MV-4-11 (cell line): ENCODE measurements around the gene CGB3.
"Not testable (repeated sequence)": the region's sequence is repeated elsewhere in the genome, so short reads cannot be mapped to it uniquely, and the experiment has no call there.

Source experiments
- DNase-seq: peaks from one replicate; lab custom pipeline; 2025; lab: John Stamatoyannopoulos, UW

CGB3 gene

DNA sequence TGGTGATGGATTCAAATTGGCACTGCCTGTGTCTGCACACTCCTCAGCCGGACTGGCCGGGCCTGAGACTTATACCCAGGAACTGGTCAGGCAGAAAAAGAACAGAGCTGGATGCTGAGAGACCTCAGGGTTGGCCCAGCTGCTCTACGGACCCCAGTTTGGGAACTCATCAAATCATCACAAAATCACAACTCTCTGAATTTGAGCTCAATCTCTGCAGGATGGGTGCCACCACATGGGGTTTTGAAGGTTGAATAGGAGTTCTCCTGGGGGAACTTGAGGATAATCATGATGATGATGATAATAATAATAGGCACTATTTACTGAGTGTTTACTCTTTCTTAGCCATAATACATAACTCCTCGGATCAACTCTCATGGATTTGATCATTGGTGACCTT is 18.5 kb upstream of the CGB3 start:
- not testable (repeated sequence) for DNase-seq

DNA sequence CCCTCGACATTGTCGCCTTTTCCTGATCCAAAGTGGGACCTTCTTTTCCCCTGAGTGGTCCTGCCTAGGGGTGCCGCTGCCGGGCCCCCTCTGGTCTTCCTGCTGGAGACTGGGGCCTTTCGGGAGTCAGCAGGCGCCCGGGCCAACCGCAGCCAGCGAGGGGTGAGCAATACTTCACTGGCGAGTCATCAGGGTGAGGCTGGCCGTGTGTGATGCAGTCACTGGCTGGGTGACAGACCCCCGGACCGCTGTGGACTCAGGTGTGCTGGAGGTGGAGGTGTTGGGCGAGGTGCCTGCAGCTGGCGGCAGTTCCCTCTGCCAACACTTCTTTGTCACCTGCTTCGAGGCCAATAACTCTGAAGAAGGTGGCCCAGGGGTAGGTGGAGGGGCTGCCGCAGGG is 18.0 kb upstream of the CGB3 start:
- DNase-seq, result no peak

DNA sequence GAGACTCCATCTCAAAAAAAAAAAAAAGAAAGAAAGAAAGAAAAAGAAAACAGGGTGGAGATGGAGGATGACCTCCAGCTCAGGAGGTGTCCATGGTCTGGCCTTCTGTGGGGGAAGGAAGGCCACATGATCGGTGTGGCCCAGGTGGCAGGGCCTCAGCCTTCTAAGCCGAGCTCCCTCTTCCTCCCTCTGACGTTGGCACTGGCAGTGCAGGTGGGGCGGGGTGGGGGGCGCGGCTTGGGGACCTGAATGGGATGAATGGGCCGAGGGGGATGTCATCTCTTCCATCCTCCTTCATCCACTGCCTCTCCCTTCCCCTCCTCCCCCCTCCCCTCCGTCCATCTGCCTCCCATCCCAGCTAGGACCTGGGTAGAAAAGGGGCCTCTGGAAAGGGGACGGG is 15.6 kb upstream of the CGB3 start:
- DNase-seq, result not testable (repeated sequence)

DNA sequence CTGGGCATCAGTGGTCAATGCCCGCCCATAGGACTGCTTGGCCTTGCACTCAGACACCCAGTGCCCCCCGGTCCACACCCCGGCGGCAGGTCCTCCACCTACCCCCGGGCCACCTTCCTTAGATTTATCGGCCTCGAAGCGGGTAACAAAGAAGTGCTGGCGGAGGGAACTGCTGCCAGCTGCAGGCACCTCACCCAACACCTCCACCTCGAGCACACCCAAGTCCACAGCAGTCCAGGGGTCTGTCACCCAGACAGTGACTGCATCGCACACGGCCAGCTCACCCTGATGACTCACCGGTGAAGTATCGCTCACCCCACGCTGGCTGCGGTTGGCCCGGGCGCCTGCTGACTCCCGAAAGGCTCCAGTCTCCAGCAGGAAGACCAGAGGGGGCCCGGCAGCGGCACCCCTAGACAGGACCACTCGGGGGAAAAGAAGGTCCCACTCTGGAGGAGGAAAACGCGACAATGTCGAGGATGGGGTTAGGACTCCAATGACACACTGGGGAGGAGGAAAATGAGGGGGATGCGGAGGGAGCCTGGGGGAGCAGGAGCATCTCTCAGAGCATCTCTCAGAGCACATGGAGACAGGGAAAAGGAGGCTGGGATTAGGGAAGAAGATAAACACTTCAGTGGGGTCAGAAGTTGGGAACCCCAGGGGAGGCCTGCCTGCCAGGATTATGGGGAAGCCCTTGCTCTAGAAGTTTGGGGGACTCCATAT is 14.6 kb upstream of the CGB3 start:
- DNase-seq, result not testable (repeated sequence)

DNA sequence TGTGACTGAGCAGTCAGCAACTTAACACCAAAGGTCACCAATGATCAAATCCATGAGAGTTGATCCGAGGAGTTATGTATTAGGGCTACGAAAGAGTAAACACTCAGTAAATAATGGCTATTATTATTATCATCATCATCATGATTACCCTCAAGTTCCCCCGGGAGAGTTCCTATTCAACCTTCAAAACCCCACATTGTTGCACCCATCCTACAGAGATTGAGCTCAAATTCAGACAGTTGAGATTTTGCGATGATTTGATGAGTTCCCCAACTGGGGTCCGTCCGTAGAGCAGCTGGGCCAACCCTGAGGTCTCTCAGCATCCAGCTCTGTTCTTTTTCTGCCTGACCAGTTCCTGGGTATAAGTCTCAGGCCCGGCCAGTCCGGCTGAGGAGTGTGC is 14.0 kb upstream of the CGB3 start:
- not testable (repeated sequence) for DNase-seq

DNA sequence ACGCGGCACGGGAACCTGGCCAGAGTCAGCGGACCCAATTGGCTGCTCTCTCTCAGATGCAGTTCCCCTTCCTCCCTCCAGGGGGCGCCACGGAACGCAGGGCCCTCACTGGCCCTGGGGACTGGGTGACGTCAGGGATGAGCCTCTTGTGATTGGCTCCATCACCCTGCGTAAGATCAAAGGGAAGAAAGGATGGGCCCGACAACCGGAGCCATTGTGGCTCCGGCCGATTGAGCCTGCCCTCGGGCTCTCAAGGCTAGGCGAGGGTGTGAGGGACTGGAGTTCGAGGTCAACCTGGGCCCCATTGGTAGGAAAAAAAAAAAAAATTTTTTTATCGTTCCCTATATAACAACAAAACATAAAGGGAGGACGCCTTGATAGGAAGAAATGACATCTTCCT is 12.7 kb upstream of the CGB3 start, which contains the start of gene CGB1:
Gene CGB1 (minus strand): TSS at position 81 of the 400 bp plus-strand sequence. CDS start 184 bp downstream, outside the sequence.
- peak; percentile 41 for DNase-seq

DNA sequence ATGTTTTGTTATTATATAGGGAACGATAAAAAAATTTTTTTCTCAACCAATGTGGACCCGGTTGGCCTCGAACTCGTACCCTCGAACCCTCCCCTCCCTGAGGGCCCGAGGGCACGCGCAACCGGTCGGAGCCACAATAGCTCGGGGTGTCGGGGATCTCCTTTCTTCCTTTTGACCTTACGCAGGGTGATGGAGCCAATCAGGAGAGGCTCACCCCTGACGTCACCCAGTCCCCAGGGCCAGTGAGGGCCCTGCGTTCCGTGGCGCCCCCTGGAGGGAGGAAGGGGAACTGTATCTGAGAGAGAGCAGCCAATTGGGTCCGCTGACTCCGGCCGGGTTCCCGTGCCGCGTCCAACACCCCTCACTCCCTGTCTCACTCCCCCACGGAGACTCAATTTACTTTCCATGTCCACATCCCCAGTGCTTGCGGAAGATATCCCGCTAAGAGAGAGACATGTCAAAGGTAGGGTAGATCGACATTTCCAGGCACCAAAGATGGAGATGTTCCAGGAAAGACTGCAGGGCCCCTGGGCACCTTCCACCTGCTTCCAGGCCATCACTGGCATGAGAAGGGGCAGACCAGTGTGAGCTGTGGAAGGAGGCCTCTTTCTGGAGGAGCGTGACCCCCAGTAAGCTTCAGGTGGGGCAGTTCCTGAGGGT is 7.6 kb upstream of the CGB3 start, which contains the start of gene CGB2:
Gene CGB2 (plus strand): TSS at position 249 of the 660 bp plus-strand sequence. CDS start 206 bp downstream, at position 455.
- DNase-seq, result peak; percentile 26

DNA sequence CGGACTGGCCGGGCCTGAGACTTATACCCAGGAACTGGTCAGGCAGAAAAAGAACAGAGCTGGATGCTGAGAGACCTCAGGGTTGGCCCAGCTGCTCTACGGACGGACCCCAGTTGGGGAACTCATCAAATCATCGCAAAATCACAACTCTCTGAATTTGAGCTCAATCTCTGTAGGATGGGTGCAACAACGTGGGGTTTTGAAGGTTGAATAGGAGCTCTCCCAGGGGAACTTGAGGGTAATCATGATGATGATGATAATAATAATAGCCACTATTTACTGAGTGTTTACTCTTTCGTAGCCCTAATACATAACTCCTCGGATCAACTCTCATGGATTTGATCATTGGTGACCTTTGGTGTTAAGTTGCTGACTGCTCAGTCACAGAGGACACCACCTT is 6.2 kb upstream of the CGB3 start:
- not testable (repeated sequence) for DNase-seq

DNA sequence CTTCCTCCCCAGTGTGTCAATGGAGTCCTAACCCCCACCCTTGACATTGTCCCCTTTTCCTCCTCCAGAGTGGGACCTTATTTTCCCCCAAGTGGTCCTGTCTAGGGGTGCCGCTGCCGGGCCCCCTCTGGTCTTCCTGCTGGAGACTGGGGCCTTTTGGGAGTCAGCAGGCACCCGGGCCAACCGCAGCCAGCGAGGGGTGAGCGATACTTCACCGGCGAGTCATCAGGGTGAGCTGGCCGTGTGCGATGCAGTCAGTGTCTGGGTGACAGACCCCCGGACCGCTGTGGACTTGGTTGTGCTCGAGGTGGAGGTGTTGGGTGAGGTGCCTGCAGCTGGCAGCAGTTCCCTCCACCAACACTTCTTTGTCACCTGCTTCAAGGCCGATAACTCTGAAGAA is 5.6 kb upstream of the CGB3 start:
- not testable (repeated sequence) for DNase-seq

DNA sequence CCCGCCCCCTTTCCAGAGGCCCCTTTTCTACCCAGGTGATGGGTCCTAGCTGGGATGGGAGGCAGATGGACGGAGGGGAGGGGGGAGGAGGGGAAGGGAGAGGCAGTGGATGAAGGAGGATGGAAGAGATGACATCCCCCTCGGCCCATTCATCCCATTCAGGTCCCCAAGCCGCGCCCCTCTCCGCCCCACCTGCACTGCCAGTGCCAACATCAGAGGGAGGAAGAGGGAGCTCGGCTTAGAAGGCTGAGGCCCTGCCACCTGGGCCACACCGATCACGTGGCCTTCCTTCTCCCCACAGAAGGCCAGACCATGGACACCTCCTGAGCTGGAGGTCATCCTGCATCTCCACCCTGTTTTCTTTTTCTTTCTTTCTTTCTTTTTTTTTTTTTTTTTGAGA is 4.6 kb upstream of the CGB3 start:
- not testable (repeated sequence) for DNase-seq

DNA sequence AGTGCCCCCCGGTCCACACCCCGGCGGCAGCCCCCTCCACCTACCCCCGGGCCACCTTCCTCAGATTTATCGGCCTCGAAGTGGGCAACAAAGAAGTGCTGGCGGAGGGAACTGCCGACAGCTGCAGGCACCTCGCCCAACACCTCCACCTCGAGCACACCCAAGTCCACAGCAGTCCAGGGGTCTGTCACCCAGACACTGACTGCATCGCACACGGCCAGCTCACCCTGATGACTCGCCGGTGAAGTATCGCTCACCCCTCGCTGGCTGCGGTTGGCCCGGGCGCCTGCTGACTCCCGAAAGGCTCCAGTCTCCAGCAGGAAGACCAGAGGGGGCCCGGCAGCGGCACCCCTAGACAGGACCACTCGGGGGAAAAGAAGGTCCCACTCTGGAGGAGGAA is 1.5 kb upstream of the CGB3 start:
- DNase-seq, result not testable (repeated sequence)

DNA sequence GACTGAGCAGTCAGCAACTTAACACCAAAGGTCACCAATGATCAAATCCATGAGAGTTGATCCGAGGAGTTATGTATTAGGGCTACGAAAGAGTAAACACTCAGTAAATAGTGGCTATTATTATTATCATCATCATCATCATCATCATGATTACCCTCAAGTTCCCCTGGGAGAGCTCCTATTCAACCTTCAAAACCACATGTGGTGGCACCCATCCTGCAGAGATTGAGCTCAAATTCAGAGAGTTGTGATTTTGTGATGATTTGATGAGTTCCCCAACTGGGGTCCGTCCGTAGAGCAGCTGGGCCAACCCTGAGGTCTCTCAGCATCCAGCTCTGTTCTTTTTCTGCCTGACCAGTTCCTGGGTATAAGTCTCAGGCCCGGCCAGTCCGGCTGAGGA is 955 bp upstream of the CGB3 start:
- DNase-seq, result not testable (repeated sequence)

DNA sequence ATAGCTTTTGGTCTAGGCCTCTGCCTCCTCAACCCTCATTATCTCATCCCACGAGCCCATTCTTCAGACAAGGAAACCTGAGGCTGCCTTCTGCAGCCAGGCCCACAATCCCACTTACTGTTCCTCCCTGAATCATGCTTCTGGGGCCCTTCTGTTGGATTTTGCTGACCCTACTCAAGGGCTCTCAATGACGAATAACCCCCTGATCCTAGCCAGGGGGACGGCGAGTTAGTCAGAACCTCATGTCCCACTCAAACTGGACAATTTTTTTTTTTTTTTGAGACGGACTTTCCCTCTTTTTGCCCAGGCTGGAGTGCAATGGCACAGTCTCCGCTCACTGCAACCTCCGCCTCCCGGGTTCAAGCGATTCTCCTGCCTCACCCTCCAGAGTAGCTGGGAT is 2.0 kb downstream of the CGB3 start:
- no peak for DNase-seq

DNA sequence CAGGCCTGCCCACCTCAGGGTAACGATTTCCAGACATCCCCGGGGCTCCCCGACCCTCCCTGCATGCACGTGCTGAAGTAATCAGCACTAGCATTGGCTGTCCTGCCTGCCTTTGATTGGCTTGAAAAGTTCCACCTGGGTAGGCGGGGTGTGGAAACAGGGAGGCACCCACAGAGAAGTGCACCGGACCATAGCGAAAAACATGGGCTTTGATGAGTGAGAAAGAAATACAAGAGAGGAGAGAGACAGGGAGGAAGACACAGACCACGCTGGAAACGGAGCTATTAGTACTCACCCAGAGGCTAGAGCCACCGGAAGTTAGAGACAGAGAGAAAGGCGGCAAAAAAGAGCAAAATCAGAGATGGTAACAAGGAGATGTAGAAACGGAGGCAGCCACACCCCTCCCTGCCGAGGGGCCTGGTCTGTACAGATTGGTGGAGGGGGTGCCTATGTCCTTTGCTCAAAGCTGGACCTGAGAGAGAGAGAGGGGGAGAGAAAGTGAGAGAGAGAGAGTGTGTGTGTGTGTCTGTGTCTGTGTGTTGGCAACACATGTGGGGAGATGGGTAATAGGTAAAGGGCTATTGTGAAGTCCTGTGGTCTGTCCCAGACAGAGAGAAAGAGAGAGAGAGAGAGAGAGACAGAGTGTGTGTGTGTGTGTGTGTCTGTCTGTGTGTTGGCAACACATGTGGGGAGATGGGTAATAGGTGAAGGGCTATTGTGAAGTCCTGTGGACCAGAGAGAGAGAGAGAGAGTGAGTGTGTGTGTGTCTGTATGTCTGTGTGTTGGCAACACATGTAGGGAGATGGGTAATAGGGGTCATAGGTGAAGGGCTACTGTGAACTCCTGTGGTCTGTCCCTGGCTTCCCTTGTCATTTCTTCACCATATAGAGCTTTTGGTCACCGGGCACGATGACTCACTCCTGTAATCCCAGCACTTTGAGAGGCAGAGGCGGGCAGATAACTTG is 2.9 kb downstream of the CGB3 start:
- peak; percentile 88 for DNase-seq

DNA sequence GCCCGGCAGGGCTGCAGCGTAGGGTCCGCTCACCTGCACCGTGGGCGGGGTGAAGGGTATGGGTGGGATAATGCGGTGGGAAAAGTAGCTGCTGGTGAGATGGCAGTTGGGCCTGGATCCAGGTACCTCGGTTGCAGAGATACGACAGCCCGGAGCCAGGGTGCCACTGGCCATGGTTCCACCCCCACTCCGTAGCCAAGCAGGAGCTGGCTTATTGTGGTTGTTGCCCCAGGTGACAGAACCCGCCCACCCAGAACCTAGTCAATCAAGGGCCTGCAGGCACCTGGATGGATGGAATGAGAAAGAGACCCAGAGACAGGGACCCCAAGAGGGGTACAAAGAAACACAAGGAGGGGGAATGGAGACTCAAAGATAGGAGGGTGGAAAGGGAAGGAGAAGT is 3.8 kb downstream of the CGB3 start:
- DNase-seq, result no peak

DNA sequence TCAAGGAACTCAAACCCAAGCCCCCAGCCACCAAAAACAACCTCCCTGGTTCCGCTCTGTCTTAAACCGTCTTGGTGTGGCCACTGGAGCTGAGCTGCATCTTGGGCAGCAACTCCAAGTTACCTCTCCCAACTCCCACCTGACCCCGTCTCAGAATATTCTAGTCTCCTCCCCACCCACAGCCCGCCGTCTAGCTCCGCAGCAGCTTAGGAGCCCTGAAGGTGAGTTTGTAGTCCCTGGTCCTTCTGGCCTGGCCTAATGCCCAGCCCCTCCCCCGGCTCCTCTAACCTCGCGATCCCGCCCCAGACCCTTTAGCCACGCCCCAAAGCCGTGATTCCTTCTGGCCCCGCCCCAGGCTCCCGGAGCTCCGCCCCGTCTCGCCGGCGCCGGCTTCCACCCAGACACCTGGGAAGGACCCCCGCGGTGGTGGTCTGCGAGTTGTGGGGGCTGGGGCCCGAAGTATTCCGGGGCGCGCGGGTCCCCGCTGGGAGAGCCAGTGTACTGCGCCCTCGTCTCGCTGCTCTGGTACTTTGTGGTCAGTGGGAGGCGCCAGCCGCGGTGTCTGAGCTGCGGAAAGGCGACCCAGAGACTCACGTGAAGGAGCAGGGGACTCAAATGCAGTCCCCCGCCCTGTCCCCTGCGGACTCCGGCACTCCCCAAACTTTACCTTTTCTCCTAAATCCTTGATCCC is 4.7 kb downstream of the CGB3 start:
- peak; percentile 23 for DNase-seq

DNA sequence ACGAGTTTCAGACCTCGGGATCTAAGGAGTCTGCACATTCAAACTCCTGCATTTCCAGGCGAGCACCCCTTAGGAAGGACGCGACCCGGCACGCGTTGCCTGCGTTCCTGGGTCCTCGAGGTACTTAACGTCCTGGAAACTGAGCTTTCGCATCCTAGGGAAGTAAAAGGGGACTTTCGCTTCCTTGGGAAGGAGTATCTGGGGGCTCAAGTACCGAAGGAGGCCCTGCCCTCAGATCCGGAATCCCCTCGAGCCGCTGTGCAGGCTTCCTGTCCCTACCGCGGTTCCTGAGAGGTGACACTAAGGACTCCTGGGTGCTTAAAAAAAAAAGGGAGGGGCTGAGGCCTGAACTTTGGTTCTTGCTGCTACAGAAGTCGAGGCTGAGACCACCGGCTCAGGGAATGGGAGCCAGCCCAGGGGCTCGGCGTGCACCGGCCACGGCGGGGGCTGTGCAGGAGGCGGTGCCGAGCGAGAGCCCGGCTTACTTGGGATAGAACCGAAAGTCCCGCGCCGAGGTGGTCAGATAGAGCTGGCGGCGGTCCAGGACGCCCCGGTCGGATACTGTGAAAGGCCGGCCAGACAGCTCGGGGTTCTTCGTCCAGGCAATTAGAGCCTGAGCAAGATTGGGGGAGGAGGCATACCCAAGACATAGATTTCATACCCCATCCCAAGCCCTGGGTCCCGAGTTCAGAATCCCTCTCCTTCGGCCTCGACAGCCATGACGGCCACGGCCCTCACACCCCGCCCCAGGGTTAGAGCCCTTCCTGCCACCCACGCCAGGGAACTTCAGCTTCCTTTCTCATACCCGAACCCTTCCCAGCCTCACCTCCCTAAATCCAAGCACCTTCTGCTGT is 5.5 kb downstream of the CGB3 start:
- peak; percentile 23 for DNase-seq

DNA sequence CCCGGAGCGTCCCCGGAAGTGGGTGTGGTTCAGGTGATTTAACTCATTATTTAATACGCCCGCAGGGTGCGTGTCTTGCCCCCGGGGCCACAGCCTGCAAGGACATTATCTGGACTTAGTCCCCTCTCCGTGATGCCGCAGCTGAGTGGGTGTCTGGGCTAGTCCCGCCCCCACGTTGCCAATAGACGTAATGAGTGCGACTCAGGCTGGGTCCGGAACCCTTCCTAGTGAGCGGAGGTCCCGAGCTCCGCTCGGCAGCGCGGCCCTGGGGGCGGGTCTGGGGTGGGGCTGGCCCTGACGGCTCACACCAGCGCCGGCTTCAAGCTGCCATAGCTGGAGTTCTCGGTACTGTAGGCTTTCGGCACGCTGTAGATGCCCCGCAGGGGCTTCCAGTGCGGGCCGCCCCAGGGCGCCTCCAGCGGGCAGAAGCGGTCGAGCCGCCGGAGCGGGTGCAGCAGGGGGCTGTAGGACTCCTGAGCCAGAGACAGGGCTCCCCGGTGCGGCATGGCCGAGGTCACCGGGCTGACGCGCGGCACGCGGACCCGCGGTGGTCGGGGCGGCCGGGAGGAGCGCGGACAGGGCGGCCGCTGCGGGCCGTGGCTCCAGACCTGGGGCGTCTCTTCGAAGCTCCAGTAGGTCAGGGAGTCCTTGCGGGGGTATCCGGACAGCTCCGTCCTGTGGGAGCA is 6.3 kb downstream of the CGB3 start:
- peak; percentile 49 for DNase-seq

DNA sequence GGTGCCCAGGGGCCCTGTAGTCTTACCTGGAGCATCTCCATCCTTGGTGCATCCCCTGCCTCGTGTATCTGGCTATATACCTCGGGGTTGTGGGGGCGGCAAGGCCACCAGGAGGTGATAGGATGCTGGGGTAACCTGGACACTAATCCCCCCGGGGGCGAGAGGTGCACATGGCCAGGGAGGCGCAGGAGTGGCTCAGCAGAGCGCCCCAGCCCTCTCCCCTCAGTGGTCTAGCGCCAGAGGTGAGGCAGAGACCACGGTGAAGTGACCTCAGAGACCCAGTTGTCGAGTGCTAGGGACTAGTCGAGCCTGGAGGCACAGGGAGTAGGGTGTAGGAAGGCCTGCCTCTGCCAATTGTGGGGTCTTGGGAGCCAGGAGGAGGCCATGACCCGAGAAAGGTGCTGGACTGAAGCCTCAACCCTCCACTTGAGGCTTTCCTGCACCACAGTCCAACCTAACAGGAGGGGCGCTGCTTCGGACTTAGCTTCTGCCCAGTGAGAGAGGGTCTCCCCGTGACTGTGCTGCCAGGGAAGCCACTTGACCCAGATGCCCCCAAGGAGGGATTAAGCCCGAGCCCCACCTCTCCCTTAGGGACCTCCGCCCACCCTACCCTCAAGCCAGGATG is 7.0 kb downstream of the CGB3 start, which contains the start of gene LHB:
Gene LHB (minus strand): TSS at position 51 of the 625 bp plus-strand sequence. CDS start 10 bp downstream, at position 41.
- DNase-seq, result no peak
